Adrenal gland (tissue), 5 donors: ENCODE results near the gene MVD.

Experiments
- CTCF ChIP-seq, 6 experiments: fragments of 450-650 bp in 4 of 6; fragments of 200-600 bp in 2 of 6; sonication (generic) in 1 of 6; IDR thresholded peaks; 1 replicate in 5 of 6; 2 replicates in 1 of 6; pipeline versions ENCODE4 v1.5.1 to v1.8.0; 2016 to 2021; ENCODE audit warnings: antibody characterized with exemption in 6 of 6, mild to moderate bottlenecking in 2 of 6, moderate library complexity in 1 of 6
- POLR2A ChIP-seq, 2 donors: fragments of 450-650 bp; IDR thresholded peaks; one replicate each; pipeline ENCODE4 v1.6.1; 2017; ENCODE audit warnings: antibody characterized with exemption in 2 of 2, mild to moderate bottlenecking in 2 of 2, moderate library complexity in 1 of 2
- donor health status: DM: no; HTN: no; CAD: no.

- no peak for TF ChIP-seq CTCF (IDR thresholded peaks at IDR 0.05)
- no peak for TF ChIP-seq POLR2A (IDR thresholded peaks at IDR 0.05)
Observed at GRCh38 chr16:88657371-88657770, 5.5 kb downstream of the MVD start.
